H9 (cell line): ENCODE results near the gene XRN1. TPM values are rescaled to one million over a fixed set of nuclear protein-coding genes. Genes with fewer than 3 reads are reported as not detected.
A peak's percentile ranks its signal among the peaks of the same experiment; 100 is the strongest.

ENCODE experiments used
- DNase-seq: peaks from one replicate; pipeline ENCODE4 v3.0.0-alpha.2; 2017
- H2AFZ ChIP-seq: one replicate; pipeline ENCODE4 v1.6.1; 2013; ENCODE audit warnings: mild to moderate bottlenecking, low read length, control low read depth, moderate library complexity
- H2AK5ac ChIP-seq: 2 replicates; pipeline ENCODE4 v1.6.1; 2013; ENCODE audit warnings: low read length, control low read depth, mixed read lengths; ENCODE audit not compliant: insufficient read length
- H2BK120ac ChIP-seq: one replicate; pipeline ENCODE4 v1.6.1; 2013; ENCODE audit warnings: low read depth, mild to moderate bottlenecking, low read length, control low read depth, inconsistent platforms; ENCODE audit not compliant: poor library complexity, severe bottlenecking
- H2BK12ac ChIP-seq: 2 replicates; pipeline ENCODE4 v1.6.1; 2013; ENCODE audit warnings: low read length, control low read depth, mixed read lengths, low read depth; ENCODE audit not compliant: insufficient read length
- H2BK15ac ChIP-seq: 2 replicates; pipeline ENCODE4 v1.6.1; 2013; ENCODE audit warnings: low read depth, low read length, control low read depth
- H2BK20ac ChIP-seq: one replicate; pipeline ENCODE4 v1.6.1; 2013; ENCODE audit warnings: low read depth, mild to moderate bottlenecking, low read length, control low read depth, inconsistent platforms; ENCODE audit not compliant: poor library complexity, severe bottlenecking
- H2BK5ac ChIP-seq: 2 replicates; pipeline ENCODE4 v1.6.1; 2013; ENCODE audit warnings: low read length, control low read depth, mixed read lengths; ENCODE audit not compliant: insufficient read length
- H3K14ac ChIP-seq: 2 replicates; pipeline ENCODE4 v1.6.1; 2013; ENCODE audit warnings: low read length, control low read depth; ENCODE audit not compliant: insufficient read depth
- H3K18ac ChIP-seq: 2 replicates; pipeline ENCODE4 v1.6.1; 2013; ENCODE audit warnings: low read depth, mild to moderate bottlenecking, mixed read lengths, low read length, control low read depth; ENCODE audit not compliant: insufficient read length
- H3K23ac ChIP-seq: 2 replicates; pipeline ENCODE4 v1.6.1; 2013; ENCODE audit warnings: low read length, control low read depth, mixed read lengths, low read depth; ENCODE audit not compliant: insufficient read length
- H3K23me2 ChIP-seq: 2 replicates; pipeline ENCODE4 v1.6.1; 2013; ENCODE audit warnings: low read depth, mild to moderate bottlenecking, mixed read lengths, low read length, control low read depth; ENCODE audit not compliant: insufficient read length, poor library complexity, severe bottlenecking
- H3K27ac ChIP-seq: 2 replicates; pipeline ENCODE4 v1.5.1; 2013; ENCODE audit warnings: low read length, control low read depth, mixed read lengths, low read depth; ENCODE audit not compliant: insufficient read length
- H3K27me3 ChIP-seq: 2 replicates; pipeline ENCODE4 v1.6.1; 2013; ENCODE audit warnings: low read length, control low read depth, inconsistent platforms; ENCODE audit not compliant: insufficient read depth
- H3K4ac ChIP-seq: 2 replicates; pipeline ENCODE4 v1.6.1; 2013; ENCODE audit warnings: low read depth, mild to moderate bottlenecking, control low read depth, inconsistent platforms, low read length, moderate library complexity
- H3K4me1 ChIP-seq: 2 replicates; pipeline ENCODE4 v1.6.1; 2013; ENCODE audit warnings: low read length, control low read depth, inconsistent platforms; ENCODE audit not compliant: insufficient read depth
- H3K4me2 ChIP-seq: 2 replicates; pipeline ENCODE4 v1.6.1; 2013; ENCODE audit warnings: low read length, control low read depth, mixed read lengths; ENCODE audit not compliant: insufficient read length, insufficient read depth
- H3K56ac ChIP-seq: 2 replicates; pipeline ENCODE4 v1.6.1; 2013; ENCODE audit warnings: low read depth, mild to moderate bottlenecking, mixed read lengths, low read length, control low read depth; ENCODE audit not compliant: insufficient read length
- H3K79me1 ChIP-seq: 2 replicates; pipeline ENCODE4 v1.6.1; 2013; ENCODE audit warnings: low read depth, mild to moderate bottlenecking, moderate library complexity, low read length, control low read depth, inconsistent platforms; ENCODE audit not compliant: insufficient read depth, poor library complexity, severe bottlenecking
- H3K79me2 ChIP-seq: 2 replicates; pipeline ENCODE4 v1.6.1; 2013; ENCODE audit warnings: low read length, control low read depth, inconsistent platforms; ENCODE audit not compliant: insufficient read depth
- H3K9ac ChIP-seq: 2 replicates; pipeline ENCODE4 v1.6.1; 2013; ENCODE audit warnings: low read length, control low read depth, mixed read lengths; ENCODE audit not compliant: insufficient read length; ENCODE audit errors: extremely low read depth
- H3K9me3 ChIP-seq: one replicate; pipeline ENCODE4 v1.6.1; 2013; ENCODE audit warnings: low read depth, low read length, inconsistent platforms; ENCODE audit not compliant: control insufficient read depth
- H3T11ph ChIP-seq: one replicate; pipeline ENCODE4 v1.6.1; 2013; ENCODE audit warnings: mild to moderate bottlenecking, low read length, control low read depth, inconsistent platforms
- H4K20me1 ChIP-seq: one replicate; pipeline ENCODE4 v1.6.1; 2013; ENCODE audit not compliant: control insufficient read depth, insufficient read length, insufficient read depth
- H4K5ac ChIP-seq: 2 replicates; pipeline ENCODE4 v1.6.1; 2013; ENCODE audit warnings: low read depth, mild to moderate bottlenecking, mixed read lengths, low read length, control low read depth; ENCODE audit not compliant: insufficient read length
- H4K8ac ChIP-seq: replicated peaks from 2 replicates; pipeline ENCODE4 v1.6.1; 2013; ENCODE audit warnings: low read length, control low read depth, mixed read lengths, low read depth; ENCODE audit not compliant: insufficient read length
- H4K91ac ChIP-seq: 2 replicates; pipeline ENCODE4 v1.6.1; 2013; ENCODE audit warnings: low read depth, mild to moderate bottlenecking, moderate library complexity, mixed read lengths, low read length, control low read depth; ENCODE audit not compliant: insufficient read length
- H3K27ac Mint-ChIP-seq, 3 experiments: 2 replicates in 2 of 3; 3 replicates in 1 of 3; pipeline ENCODE4 v1.8.0; 2020 to 2021; ENCODE audit warnings: mixed read lengths in 3 of 3, mild to moderate bottlenecking in 1 of 3, moderate library complexity in 1 of 3
- H3K27me3 Mint-ChIP-seq: 2 replicates; pipeline ENCODE4 v1.8.0; 2021; ENCODE audit warnings: low read depth, mild to moderate bottlenecking, moderate library complexity, mixed read lengths
- H3K36me3 Mint-ChIP-seq, 3 experiments: 2 replicates in 2 of 3; 3 replicates in 1 of 3; pipeline ENCODE4 v1.8.0; 2020 to 2021; ENCODE audit warnings: low read depth in 3 of 3, mixed read lengths in 3 of 3; ENCODE audit not compliant: insufficient read depth in 1 of 3
- H3K4me1 Mint-ChIP-seq, 2 experiments: 2 replicates each; pipeline ENCODE4 v1.8.0; 2020; ENCODE audit warnings: mixed read lengths in 2 of 2
- H3K4me3 Mint-ChIP-seq, 2 experiments: 2 replicates in 1 of 2; 3 replicates in 1 of 2; pipeline ENCODE4 v1.8.0; 2020 to 2021; ENCODE audit warnings: mild to moderate bottlenecking in 2 of 2, mixed read lengths in 2 of 2, moderate library complexity in 1 of 2
- H3K9me3 Mint-ChIP-seq, 2 experiments: 2 replicates in 1 of 2; 3 replicates in 1 of 2; pipeline ENCODE4 v1.8.0; 2020; ENCODE audit warnings: mild to moderate bottlenecking in 2 of 2, mixed read lengths in 2 of 2, moderate library complexity in 1 of 2
- WGBS: extraction: QIAGEN DNeasy Blood & Tissue Kit; methylation state at CpG from one replicate; pipeline ENCODE4 v1.1.7; 2013; ENCODE audit warnings: missing lambda C conversion rate, low lambda C conversion rate, mixed read lengths; ENCODE audit not compliant: insufficient read length; ENCODE audit errors: extremely low coverage; 5-methylcytosine and 5-hydroxymethylcytosine counted together
- total RNA-seq: library from RNA; stranded (reverse); gene quantifications from 2 replicates; pipeline ENCODE4 v1.2.1, GENCODE V29; 2021
- TF ChIP-seq, protein P1 (sequence below): fragments of 200-600 bp; sonication (generic); conservative IDR thresholded peaks from 3 replicates; pipeline ENCODE4 v1.8.0; 2021; ENCODE audit warnings: antibody characterized with exemption, mild to moderate bottlenecking

Gene XRN1
- total RNA-seq, 1 experiment from 2014 or later = 15.0 TPM

DNA sequence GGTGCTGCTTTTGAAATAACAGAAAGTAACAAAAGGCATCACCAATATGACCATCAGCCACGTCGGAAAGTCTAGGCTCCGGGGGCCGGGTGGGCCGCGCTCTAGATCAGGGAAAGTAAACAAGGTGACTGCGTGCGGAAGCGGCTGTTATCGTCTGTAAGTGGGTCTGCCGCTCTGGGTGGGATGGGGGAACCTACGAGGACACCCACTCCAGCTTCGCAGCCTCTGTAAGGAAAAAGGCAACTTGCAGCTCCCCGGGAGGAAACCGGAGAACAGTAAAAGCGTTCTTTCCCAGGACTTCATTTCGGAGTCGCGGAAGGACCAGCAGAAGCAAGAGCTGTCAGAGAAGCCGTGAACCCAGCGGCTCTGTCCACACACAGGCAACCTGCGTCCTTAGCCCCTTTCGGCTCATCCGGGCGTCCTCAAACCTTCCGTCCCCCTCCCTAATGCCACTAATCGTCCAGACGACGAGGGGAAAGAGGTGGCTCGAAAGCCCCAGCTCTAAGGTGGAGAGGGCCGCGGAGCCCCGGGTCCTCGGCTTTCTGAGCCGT, 461 bp downstream of the XRN1 start:
- Histone ChIP-seq H3K27ac (peak overlapping the region; percentile 66), H4K20me1 (no peaks in the 10 kb centered on the region), H2BK120ac (peak overlapping the region; percentile 89), H3K4ac (no peak overlapping the region), H3K4me2 (peak overlapping the region; percentile 81), H3K14ac (peak overlapping the region; percentile 84), H2BK15ac (0 out of 2 replicates have a peak overlapping the region, but pooled peaks have one; percentile 17), H3T11ph (no peak overlapping the region), H2AFZ (peak overlapping the region; percentile 33), H3K79me1 (peaks cover 2% of the 10 kb centered on the region), H2BK20ac (no peak overlapping the region), H2BK12ac (no peak overlapping the region), H3K79me2 (peaks cover 5% of the 10 kb centered on the region; the same call in 1 of the 2 replicates), H3K56ac (peak overlapping the region; percentile 19), H3K18ac (peak overlapping the region; percentile 88), H3K27me3 (no peaks in the 10 kb centered on the region), H2BK5ac (peak overlapping the region; percentile 48), H3K23me2 (peaks cover 3% of the 10 kb centered on the region), H4K8ac (peak overlapping the region; percentile 74), H3K9me3 (no peaks in the 10 kb centered on the region), H4K5ac (no peak overlapping the region), H2AK5ac (no peak overlapping the region), H3K4me1 (no peaks in the 10 kb centered on the region), H3K9ac (peak overlapping the region; percentile 96), H3K23ac (no peak overlapping the region), H4K91ac (no peak overlapping the region)
- Mint-ChIP-seq H3K27ac (peak overlapping the region; percentile 98 to 100 (median 99)), H3K36me3 (peaks cover 4 to 10% (median 9%) of the 10 kb centered on the region in 3 experiments; a peak in 6 of 7 replicates), H3K4me3 (peak overlapping the region; percentile 99), H3K4me1 (peaks cover 20 to 26% of the 10 kb centered on the region in 2 experiments), H3K9me3 (peaks cover 0 to 3% of the 10 kb centered on the region in 2 experiments; a peak in 2 of 5 replicates), H3K27me3 (no peaks in the 10 kb centered on the region)
- TF ChIP-seq, protein P1, sequence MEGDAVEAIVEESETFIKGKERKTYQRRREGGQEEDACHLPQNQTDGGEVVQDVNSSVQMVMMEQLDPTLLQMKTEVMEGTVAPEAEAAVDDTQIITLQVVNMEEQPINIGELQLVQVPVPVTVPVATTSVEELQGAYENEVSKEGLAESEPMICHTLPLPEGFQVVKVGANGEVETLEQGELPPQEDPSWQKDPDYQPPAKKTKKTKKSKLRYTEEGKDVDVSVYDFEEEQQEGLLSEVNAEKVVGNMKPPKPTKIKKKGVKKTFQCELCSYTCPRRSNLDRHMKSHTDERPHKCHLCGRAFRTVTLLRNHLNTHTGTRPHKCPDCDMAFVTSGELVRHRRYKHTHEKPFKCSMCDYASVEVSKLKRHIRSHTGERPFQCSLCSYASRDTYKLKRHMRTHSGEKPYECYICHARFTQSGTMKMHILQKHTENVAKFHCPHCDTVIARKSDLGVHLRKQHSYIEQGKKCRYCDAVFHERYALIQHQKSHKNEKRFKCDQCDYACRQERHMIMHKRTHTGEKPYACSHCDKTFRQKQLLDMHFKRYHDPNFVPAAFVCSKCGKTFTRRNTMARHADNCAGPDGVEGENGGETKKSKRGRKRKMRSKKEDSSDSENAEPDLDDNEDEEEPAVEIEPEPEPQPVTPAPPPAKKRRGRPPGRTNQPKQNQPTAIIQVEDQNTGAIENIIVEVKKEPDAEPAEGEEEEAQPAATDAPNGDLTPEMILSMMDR = no peak
- no peak for DNase-seq
- no CpG with 5 or more reads among the region's 35 CpGs for WGBS
